ENCODE results near the gene LMOD3. TPM values are rescaled to one million over a fixed set of nuclear protein-coding genes. Genes with fewer than 3 reads are reported as not detected.

Gene LMOD3
- total and polyA plus RNA-seq, 2 of the 4 experiments (the other 2 are of a cell fraction): not detected

DNA sequence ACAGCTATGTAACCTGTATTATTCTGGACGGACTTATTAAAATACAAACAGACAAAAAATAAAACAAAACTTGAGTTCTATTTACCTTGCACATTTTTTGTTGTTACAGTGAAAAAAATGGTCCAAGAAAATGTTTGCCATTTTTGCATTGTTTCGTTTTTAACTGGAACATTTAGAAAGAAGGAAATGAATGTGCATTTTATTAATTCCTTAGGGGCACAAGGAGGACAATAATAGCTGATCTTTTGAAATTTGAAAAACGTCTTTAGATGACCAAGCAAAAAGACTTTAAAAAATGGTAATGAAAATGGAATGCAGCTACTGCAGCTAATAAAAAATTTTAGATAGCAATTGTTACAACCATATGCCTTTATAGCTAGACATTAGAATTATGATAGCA, 17.1 kb downstream of the LMOD3 start:
- H3K36me3 ChIP-seq (ENCODE audit: control insufficient read depth, insufficient read depth, low read length): peaks cover 19% of the 10 kb centered on the region
- dilution Hi-C loops (cut with HindIII; ENCODE audit: low sequenced_read_pairs, unreplicated experiment): no loop called here
- in situ Hi-C loops (cut with MboI; ENCODE audit: low sequenced_read_pairs): no loop called here
- H3K9ac ChIP-seq (ENCODE audit: low read depth, low read length): no peak overlapping the region
- no peak overlapping the region for H2BK120ac ChIP-seq (ENCODE audit: low read depth, low read length)
- H3K9me3 ChIP-seq (ENCODE audit: control insufficient read depth, insufficient read depth, low read length): no peaks in the 10 kb centered on the region
- H2BK5ac ChIP-seq (ENCODE audit: low read depth, low read length, poor library complexity, severe bottlenecking): no peak overlapping the region
- H4K91ac ChIP-seq (ENCODE audit: insufficient read depth, low read depth, low read length): no peak overlapping the region
- DNase-seq: no peak
- ATAC-seq (ENCODE audit: low read depth): no peak
- H3K27me3 ChIP-seq (ENCODE audit: control insufficient read depth, insufficient read depth, low read length): no peaks in the 10 kb centered on the region
- BruUV-seq (replicated peaks): no TSS peak
- H3K23ac ChIP-seq (ENCODE audit: low read depth, low read length): no peak overlapping the region
- no peak overlapping the region for H3K4me2 ChIP-seq (ENCODE audit: low read depth, low read length)
- no peak overlapping the region for H3K4ac ChIP-seq (ENCODE audit: low read depth, low read length)
- CTCF ChIA-PET: no interaction called here
- intact Hi-C loops (cut with micrococcal nuclease): no loop called here
- H3K4me1 ChIP-seq (ENCODE audit: control insufficient read depth, insufficient read depth, low read length): no peaks in the 10 kb centered on the region
- no peak overlapping the region for H2AFZ ChIP-seq (replicated peaks; ENCODE audit: low read length, poor library complexity)
- no peak overlapping the region for H3K14ac ChIP-seq (replicated peaks; ENCODE audit: low read depth, low read length)
- H3K4me3 ChIP-seq (ENCODE audit: insufficient read depth, low read depth, low read length): no peak overlapping the region
- H2BK15ac ChIP-seq (ENCODE audit: low read depth, low read length): no peak overlapping the region
- H3K27ac ChIP-seq (ENCODE audit: insufficient read depth, low read length): no peak overlapping the region
- H4K20me1 ChIP-seq (ENCODE audit: insufficient read depth, low read length): no peaks in the 10 kb centered on the region; the same call in 1 of the 2 replicates
- H4K8ac ChIP-seq (ENCODE audit: low read depth in 2 of 2, low read length in 2 of 2): no peak overlapping the region
- WGBS, 2 experiments (ENCODE audit: extremely low coverage in 2 of 2, insufficient read length in 1 of 2): no CpG with 5 or more reads among the region's 3 CpGs
- H2AK5ac ChIP-seq (ENCODE audit: low read depth, low read length): no peak overlapping the region
- TF ChIP-seq SMC3 (IDR thresholded peaks at IDR 0.05; ENCODE audit: low read depth, low read length) (no peak), FOS (IDR thresholded peaks at IDR 0.05; ENCODE audit: low read depth, low read length) (no peak), MXI1 (IDR thresholded peaks at IDR 0.05; ENCODE audit: borderline replicate concordance, low read depth, low read length) (no peak), RCOR1 (IDR thresholded peaks at IDR 0.05; ENCODE audit: insufficient replicate concordance, low read length) (no peak), MAFK (IDR thresholded peaks at IDR 0.05; ENCODE audit: low read depth, low read length) (no peak), RAD21 (IDR thresholded peaks at IDR 0.05; ENCODE audit: low read length) (no peak), RFX5 (IDR thresholded peaks at IDR 0.05; ENCODE audit: low read depth, low read length) (no peak), BHLHE40 (IDR thresholded peaks at IDR 0.05; ENCODE audit: low read depth, low read length) (no peak), NFE2L2 (IDR thresholded peaks at IDR 0.05; ENCODE audit: low read depth, low read length) (no peak), POLR2A (IDR thresholded peaks at IDR 0.05; ENCODE audit: low read depth, low read length) (no peak), CEBPB (IDR thresholded peaks at IDR 0.05; ENCODE audit: low read depth, low read length) (no peak), CHD1 (IDR thresholded peaks at IDR 0.05; ENCODE audit: low read depth, low read length) (no peak), MAZ (IDR thresholded peaks at IDR 0.05; ENCODE audit: borderline replicate concordance, low read depth, low read length) (no peak)
- TF ChIP-seq, protein P1, sequence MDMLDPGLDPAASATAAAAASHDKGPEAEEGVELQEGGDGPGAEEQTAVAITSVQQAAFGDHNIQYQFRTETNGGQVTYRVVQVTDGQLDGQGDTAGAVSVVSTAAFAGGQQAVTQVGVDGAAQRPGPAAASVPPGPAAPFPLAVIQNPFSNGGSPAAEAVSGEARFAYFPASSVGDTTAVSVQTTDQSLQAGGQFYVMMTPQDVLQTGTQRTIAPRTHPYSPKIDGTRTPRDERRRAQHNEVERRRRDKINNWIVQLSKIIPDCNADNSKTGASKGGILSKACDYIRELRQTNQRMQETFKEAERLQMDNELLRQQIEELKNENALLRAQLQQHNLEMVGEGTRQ (IDR thresholded peaks at IDR 0.05; ENCODE audit: low read depth, low read length): no peak
- TF ChIP-seq, protein P2, sequence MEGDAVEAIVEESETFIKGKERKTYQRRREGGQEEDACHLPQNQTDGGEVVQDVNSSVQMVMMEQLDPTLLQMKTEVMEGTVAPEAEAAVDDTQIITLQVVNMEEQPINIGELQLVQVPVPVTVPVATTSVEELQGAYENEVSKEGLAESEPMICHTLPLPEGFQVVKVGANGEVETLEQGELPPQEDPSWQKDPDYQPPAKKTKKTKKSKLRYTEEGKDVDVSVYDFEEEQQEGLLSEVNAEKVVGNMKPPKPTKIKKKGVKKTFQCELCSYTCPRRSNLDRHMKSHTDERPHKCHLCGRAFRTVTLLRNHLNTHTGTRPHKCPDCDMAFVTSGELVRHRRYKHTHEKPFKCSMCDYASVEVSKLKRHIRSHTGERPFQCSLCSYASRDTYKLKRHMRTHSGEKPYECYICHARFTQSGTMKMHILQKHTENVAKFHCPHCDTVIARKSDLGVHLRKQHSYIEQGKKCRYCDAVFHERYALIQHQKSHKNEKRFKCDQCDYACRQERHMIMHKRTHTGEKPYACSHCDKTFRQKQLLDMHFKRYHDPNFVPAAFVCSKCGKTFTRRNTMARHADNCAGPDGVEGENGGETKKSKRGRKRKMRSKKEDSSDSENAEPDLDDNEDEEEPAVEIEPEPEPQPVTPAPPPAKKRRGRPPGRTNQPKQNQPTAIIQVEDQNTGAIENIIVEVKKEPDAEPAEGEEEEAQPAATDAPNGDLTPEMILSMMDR (conservative IDR thresholded peaks at IDR 0.05; ENCODE audit: low read depth, low read length): no peak
- TF ChIP-seq, protein P3, sequence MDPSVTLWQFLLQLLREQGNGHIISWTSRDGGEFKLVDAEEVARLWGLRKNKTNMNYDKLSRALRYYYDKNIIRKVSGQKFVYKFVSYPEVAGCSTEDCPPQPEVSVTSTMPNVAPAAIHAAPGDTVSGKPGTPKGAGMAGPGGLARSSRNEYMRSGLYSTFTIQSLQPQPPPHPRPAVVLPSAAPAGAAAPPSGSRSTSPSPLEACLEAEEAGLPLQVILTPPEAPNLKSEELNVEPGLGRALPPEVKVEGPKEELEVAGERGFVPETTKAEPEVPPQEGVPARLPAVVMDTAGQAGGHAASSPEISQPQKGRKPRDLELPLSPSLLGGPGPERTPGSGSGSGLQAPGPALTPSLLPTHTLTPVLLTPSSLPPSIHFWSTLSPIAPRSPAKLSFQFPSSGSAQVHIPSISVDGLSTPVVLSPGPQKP (IDR thresholded peaks at IDR 0.05; ENCODE audit: borderline replicate concordance, low read depth, low read length): no peak
- H3K79me1 ChIP-seq (ENCODE audit: low read depth in 1 of 2, low read length in 2 of 2): peaks cover 0 to 19% of the 10 kb centered on the region in 2 experiments
- H2BK20ac ChIP-seq (ENCODE audit: low read depth, low read length): no peak overlapping the region
- H3K18ac ChIP-seq (ENCODE audit: low read depth, low read length): no peak overlapping the region
- POLR2A ChIA-PET (ENCODE audit: unreplicated experiment): no interaction called here
- no peak overlapping the region for H4K5ac ChIP-seq (ENCODE audit: low read depth, low read length)
- no peak overlapping the region for H3K56ac ChIP-seq (ENCODE audit: extremely low read depth, insufficient read depth, low read length)
- H2AK9ac ChIP-seq (replicated peaks; ENCODE audit: low read depth, low read length, poor library complexity): no peak overlapping the region
- H3K9me1 ChIP-seq (ENCODE audit: insufficient read depth, low read length): peaks cover 2% of the 10 kb centered on the region; the same call in 1 of the 2 replicates
